Endothelial cell of umbilical vein (primary cell): ENCODE results near the gene NDUFB10. TPM values are rescaled to one million over a fixed set of nuclear protein-coding genes. Genes with fewer than 3 reads are reported as not detected.

ENCODE experiments used
- BruUV-seq: library from RNA; stranded (reverse); fragments of 400-500 nt; replicated peaks from 2 replicates; lab custom pipeline; 2021; lab: Mats Ljungman, UMichigan
- CTCF ChIA-PET: fragments of 300-600, 350-600 bp; sonication (Branson Sonifier 250); formaldehyde crosslinking; loops from one replicate; lab custom pipeline; 2021; ENCODE audit warnings: antibody characterized with exemption, inconsistent platforms; lab: Charles Lee
- POLR2A ChIA-PET: fragments of 300-600, 350-600 bp; sonication (Branson Sonifier 250); formaldehyde crosslinking; loops from one replicate; lab custom pipeline; 2021; ENCODE audit warnings: antibody characterized with exemption, inconsistent platforms; lab: Charles Lee
- DNase-seq: peaks from one replicate; pipeline ENCODE4 v3.0.0-alpha.2; 2011; ENCODE audit warnings: low read depth, low spot score
- FAIRE-seq: peaks from 2 replicates; lab custom pipeline; 2011; peaks lifted over from hg19 to GRCh38; lab: Jason Lieb, UNC
- H2AFZ ChIP-seq: 2 replicates; pipeline ENCODE4 v1.6.0; 2012; ENCODE audit warnings: low read depth, low read length, control low read depth, inconsistent platforms
- H3K27ac ChIP-seq: 2 replicates; pipeline ENCODE4 v1.5.1; 2011; ENCODE audit warnings: low read depth, mild to moderate bottlenecking, control low read depth, low read length, moderate library complexity; ENCODE audit not compliant: insufficient read depth
- H3K27me3 ChIP-seq, 2 experiments: 2 replicates each; pipeline versions ENCODE4 v1.6.0 to v1.6.1; 2011; ENCODE audit warnings: low read length in 2 of 2, mixed read lengths in 1 of 2; ENCODE audit not compliant: control insufficient read depth in 2 of 2, insufficient read depth in 2 of 2
- H3K36me3 ChIP-seq, 2 experiments: 2 replicates in 1 of 2; 3 replicates in 1 of 2; pipeline ENCODE4 v1.5.1; 2011; ENCODE audit warnings: low read length in 2 of 2, mild to moderate bottlenecking in 1 of 2, moderate library complexity in 1 of 2; ENCODE audit not compliant: control insufficient read depth in 2 of 2, insufficient read depth in 2 of 2; ENCODE audit errors: extremely low read depth in 1 of 2
- H3K4me1 ChIP-seq: 3 replicates; pipeline ENCODE4 v1.5.1; 2011; ENCODE audit warnings: mild to moderate bottlenecking, low read length; ENCODE audit not compliant: control insufficient read depth, insufficient read depth; ENCODE audit errors: extremely low read depth
- H3K4me2 ChIP-seq: 2 replicates; pipeline ENCODE4 v1.6.1; 2011; ENCODE audit warnings: low read length, control low read depth, mixed read lengths; ENCODE audit not compliant: insufficient read depth
- H3K4me3 ChIP-seq, 3 experiments: fragments of 200-600 bp in 1 of 3; sonication (generic), shearing (Covaris generic) in 1 of 3; replicated peaks in 1 of 3; 2 replicates each; pipeline ENCODE4 v1.5.1; 2011 to 2016; ENCODE audit warnings: control low read depth in 3 of 3, low read length in 3 of 3, mild to moderate bottlenecking in 2 of 3, inconsistent platforms in 1 of 3, low read depth in 1 of 3, moderate library complexity in 1 of 3; ENCODE audit not compliant: insufficient read depth in 1 of 3
- H3K79me2 ChIP-seq: 2 replicates; pipeline ENCODE4 v1.6.0; 2012; ENCODE audit warnings: low read length, inconsistent platforms; ENCODE audit not compliant: control insufficient read depth, insufficient read depth
- H3K9ac ChIP-seq: replicated peaks from 2 replicates; pipeline ENCODE3; 2011; ENCODE audit warnings: low read length, control low read depth; ENCODE audit not compliant: insufficient read depth; ENCODE audit errors: extremely low read depth
- H3K9me1 ChIP-seq: replicated peaks from 3 replicates; pipeline ENCODE4 v1.6.0; 2011; ENCODE audit warnings: mild to moderate bottlenecking, low read length; ENCODE audit not compliant: control insufficient read depth, insufficient read depth; ENCODE audit errors: extremely low read depth
- H3K9me3 ChIP-seq: replicated peaks from 2 replicates; pipeline ENCODE4 v1.5.1; 2012; ENCODE audit warnings: low read length, inconsistent platforms; ENCODE audit not compliant: control insufficient read depth, insufficient read depth
- H4K20me1 ChIP-seq: replicated peaks from 2 replicates; pipeline ENCODE3; 2011; ENCODE audit warnings: mild to moderate bottlenecking, low read length; ENCODE audit not compliant: control insufficient read depth, insufficient read depth; ENCODE audit errors: extremely low read depth
- EZH2 ChIP-seq: IDR thresholded peaks from 2 replicates; pipeline ENCODE4 v1.6.1; 2012; ENCODE audit warnings: borderline replicate concordance, low read depth, mild to moderate bottlenecking, moderate library complexity, low read length, inconsistent platforms; ENCODE audit not compliant: severe bottlenecking
- GATA2 ChIP-seq: IDR thresholded peaks from 2 replicates; pipeline ENCODE4 v1.7.0; 2011; ENCODE audit warnings: low read depth, mild to moderate bottlenecking, moderate library complexity, mixed read lengths, low read length; ENCODE audit not compliant: insufficient read length, insufficient read depth
- JUN ChIP-seq: IDR thresholded peaks from 2 replicates; pipeline ENCODE4 v1.6.1; 2011; ENCODE audit warnings: borderline replicate concordance, low read depth; ENCODE audit not compliant: insufficient read length, insufficient read depth
- MYC ChIP-seq: IDR thresholded peaks from one replicate; pipeline ENCODE4 v1.6.1; 2011; ENCODE audit warnings: mild to moderate bottlenecking, low read depth, low read length
- POLR2A ChIP-seq: IDR thresholded peaks from 2 replicates; pipeline ENCODE4 v1.6.1; 2012; ENCODE audit warnings: low read depth, mild to moderate bottlenecking, control low read depth, low read length
- dilution Hi-C: fragments of 300-500 bp; cut with MboI; formaldehyde crosslinking; loops from one replicate; pipeline ENCODE4 v1.15.0; 2019; ENCODE audit warnings: low sequenced_read_pairs; ENCODE audit not compliant: extremely low pct_ligation_motif_present
- intact Hi-C: fragments of 100-400 bp; cut with micrococcal nuclease; formaldehyde crosslinking; loops from one replicate; pipeline ENCODE4 v1.10.0; 2022
- polyA plus RNA-seq, 4 experiments: library from polyadenylated mRNA; depleted of rRNA in 3 of 4; stranded (reverse) in 3 of 4; unstranded in 1 of 4; fragments of >200 nt; gene quantifications; 2 replicates each; pipeline versions ENCODE4 v1.2.1 to v1.2.3, GENCODE V29; 2011 to 2012; ENCODE audit warnings: missing spikeins in 1 of 4
- total RNA-seq: library from RNA; stranded (reverse); gene quantifications from 2 replicates; pipeline ENCODE4 v1.2.3, GENCODE V29; 2021

The NDUFB10 gene
- total and polyA plus RNA-seq, 2 donors (not counting 3 experiments of a cell fraction or from before 2014, with no cell fraction given) = 124 to 167 TPM

GRCh38 chr16:1947369-1947670, 12.0 kb upstream of the NDUFB10 start:
- no TSS peak for BruUV-seq
- Histone ChIP-seq H3K27ac (no peak overlapping the region), H3K36me3 (no peaks in the 10 kb centered on the region), H4K20me1 (no peaks in the 10 kb centered on the region), H3K9me1 (no peaks in the 10 kb centered on the region), H2AFZ (no peak overlapping the region), H3K79me2 (no peaks in the 10 kb centered on the region), H3K4me1 (peaks cover 5% of the 10 kb centered on the region), H3K9me3 (no peaks in the 10 kb centered on the region), H3K4me2 (no peak overlapping the region), H3K27me3 (no peaks in the 10 kb centered on the region), H3K9ac (no peak overlapping the region), H3K4me3 (no peak overlapping the region)
- no peak for DNase-seq
- no peak for FAIRE-seq
- intact Hi-C loops (no loop called here), dilution Hi-C loops (no loop called here)
- CTCF ChIA-PET = no interaction called here
- POLR2A ChIA-PET = interaction anchor here (0.7 kb wide), 1 partner anchor 9 kb away, joined by 4 read pairs; no protein-coding TSS in a partner anchor
- TF ChIP-seq MYC (no peak), POLR2A (no peak), GATA2 (no peak), JUN (no peak), EZH2 (no peak)

- CTCF ChIA-PET = no interaction called here
- H3K79me2 ChIP-seq = no peaks in the 10 kb centered on the region
Observed at GRCh38 chr16:1949507-1949906, 9.8 kb upstream of the NDUFB10 start.

More at GRCh38 chr16:1949507-1949906, 9.8 kb upstream of the NDUFB10 start:
- Histone ChIP-seq H3K9me1 (no peaks in the 10 kb centered on the region), H3K4me2 (no peak overlapping the region), H3K4me1 (no peaks in the 10 kb centered on the region), H3K9ac (no peak overlapping the region), H3K27ac (no peak overlapping the region), H3K36me3 (no peaks in the 10 kb centered on the region), H2AFZ (no peak overlapping the region), H3K4me3 (no peak overlapping the region), H3K9me3 (no peaks in the 10 kb centered on the region), H4K20me1 (no peaks in the 10 kb centered on the region), H3K27me3 (no peaks in the 10 kb centered on the region)
- BruUV-seq = no TSS peak
- POLR2A ChIA-PET = no interaction called here
- FAIRE-seq (no peak), DNase-seq (no peak)
- no peak for TF ChIP-seq JUN
- dilution Hi-C loops = no loop called here
- intact Hi-C loops = no loop called here
